Breast epithelium (tissue), 3 donors: ENCODE measurements around the gene BNIP1.

ENCODE experiments used
- POLR2A ChIP-seq: fragments of 450-650 bp; IDR thresholded peaks from one replicate; pipeline ENCODE4 v1.6.1; 2016; ENCODE audit warnings: antibody characterized with exemption, mild to moderate bottlenecking, moderate library complexity
- POLR2AphosphoS5 ChIP-seq, 3 donors: sonication (generic); formaldehyde crosslinking; IDR thresholded peaks; one replicate each; pipeline ENCODE4 v1.6.1; 2017; ENCODE audit warnings: antibody characterized with exemption in 3 of 3
- TF ChIP-seq, protein P1 (sequence below), 3 donors: fragments of 450-650 bp; IDR thresholded peaks; one replicate each; pipeline ENCODE4 v1.5.1; 2016 to 2017; ENCODE audit warnings: antibody characterized with exemption in 3 of 3, mild to moderate bottlenecking in 3 of 3, moderate library complexity in 3 of 3

DNA sequence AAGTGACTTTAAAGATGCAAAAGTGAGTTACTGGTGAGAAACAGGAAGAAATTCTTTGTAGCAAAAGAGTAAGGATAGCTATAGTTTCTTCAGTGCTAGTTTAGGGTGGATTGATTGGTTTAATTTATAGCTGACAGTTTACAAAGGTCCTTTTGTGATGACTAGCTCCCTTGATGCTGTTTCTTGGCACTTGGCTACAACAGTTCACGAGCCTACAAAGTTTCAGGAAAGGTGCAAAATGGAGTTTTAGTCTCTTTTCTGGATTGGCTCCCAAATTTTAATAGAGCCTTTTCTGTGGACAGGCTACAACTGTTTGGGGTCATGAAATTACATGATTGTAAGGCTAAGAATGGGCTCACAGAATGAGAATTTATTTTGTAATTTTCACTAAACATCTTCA is 40.9 kb upstream of the BNIP1 start:
- TF ChIP-seq, protein P1, sequence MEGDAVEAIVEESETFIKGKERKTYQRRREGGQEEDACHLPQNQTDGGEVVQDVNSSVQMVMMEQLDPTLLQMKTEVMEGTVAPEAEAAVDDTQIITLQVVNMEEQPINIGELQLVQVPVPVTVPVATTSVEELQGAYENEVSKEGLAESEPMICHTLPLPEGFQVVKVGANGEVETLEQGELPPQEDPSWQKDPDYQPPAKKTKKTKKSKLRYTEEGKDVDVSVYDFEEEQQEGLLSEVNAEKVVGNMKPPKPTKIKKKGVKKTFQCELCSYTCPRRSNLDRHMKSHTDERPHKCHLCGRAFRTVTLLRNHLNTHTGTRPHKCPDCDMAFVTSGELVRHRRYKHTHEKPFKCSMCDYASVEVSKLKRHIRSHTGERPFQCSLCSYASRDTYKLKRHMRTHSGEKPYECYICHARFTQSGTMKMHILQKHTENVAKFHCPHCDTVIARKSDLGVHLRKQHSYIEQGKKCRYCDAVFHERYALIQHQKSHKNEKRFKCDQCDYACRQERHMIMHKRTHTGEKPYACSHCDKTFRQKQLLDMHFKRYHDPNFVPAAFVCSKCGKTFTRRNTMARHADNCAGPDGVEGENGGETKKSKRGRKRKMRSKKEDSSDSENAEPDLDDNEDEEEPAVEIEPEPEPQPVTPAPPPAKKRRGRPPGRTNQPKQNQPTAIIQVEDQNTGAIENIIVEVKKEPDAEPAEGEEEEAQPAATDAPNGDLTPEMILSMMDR (IDR thresholded peaks at IDR 0.05), result no peak
- no peak for TF ChIP-seq POLR2A
- no peak for TF ChIP-seq POLR2AphosphoS5 (IDR thresholded peaks at IDR 0.05)
